Psoas muscle (tissue), 8 donors: ENCODE data around the gene ZBTB38. TPM values are rescaled to one million over a fixed set of nuclear protein-coding genes. Genes with fewer than 3 reads are reported as not detected.

ENCODE experiments used
- ATAC-seq, 4 donors: fragments of 200-7000 bp; cut with Tn5 transposase; one replicate each; pipeline ENCODE4 v1.9.1; 2020; ENCODE audit warnings: moderate library complexity in 3 of 4, mild to moderate bottlenecking in 2 of 4
- DNase-seq, 2 donors: peaks; one replicate each; pipeline ENCODE4 v3.0.0-alpha.2; 2020
- H3K27ac ChIP-seq: fragments of 200-600 bp; one replicate; pipeline ENCODE4 v1.8.0; 2022
- H3K27me3 ChIP-seq, 3 donors: fragments of 200-600 bp in 1 of 3; one replicate each; pipeline versions ENCODE4 v1.6.1 to v1.8.0; 2013 to 2022; ENCODE audit warnings: low read length in 2 of 3, mild to moderate bottlenecking in 2 of 3, moderate library complexity in 1 of 3; ENCODE audit not compliant: insufficient read depth in 3 of 3
- H3K36me3 ChIP-seq, 2 donors: fragments of 200-600 bp in 1 of 2; one replicate each; pipeline versions ENCODE4 v1.6.1 to v1.8.0; 2013 to 2022; ENCODE audit warnings: low read depth in 1 of 2, mild to moderate bottlenecking in 1 of 2, moderate library complexity in 1 of 2; ENCODE audit not compliant: insufficient read depth in 1 of 2
- H3K4me1 ChIP-seq: fragments of 200-600 bp; one replicate; pipeline ENCODE4 v1.8.0; 2022
- H3K4me3 ChIP-seq: fragments of 200-600 bp; one replicate; pipeline ENCODE4 v1.8.0; 2022; ENCODE audit warnings: mild to moderate bottlenecking
- H3K9me3 ChIP-seq: fragments of 200-600 bp; one replicate; pipeline ENCODE4 v1.8.0; 2022
- WGBS, 3 donors: extraction: QIAGEN DNeasy Blood & Tissue Kit; methylation state at CpG; one replicate each; pipeline versions ENCODE4 v1.1.6 to v1.1.7; 2013; 5-methylcytosine and 5-hydroxymethylcytosine counted together
- intact Hi-C, 2 donors: fragments of 100-400 bp; cut with DNase I; formaldehyde crosslinking; loops; one replicate each; pipeline versions ENCODE4 v1.11.0 to v1.14.2; 2022
- polyA plus RNA-seq, 3 donors: library from polyadenylated mRNA; stranded (reverse); fragments of 200-250 nt; gene quantifications; one replicate each; pipeline ENCODE4 v1.2.3, GENCODE V29; 2013
- total RNA-seq, 4 donors: library from RNA; stranded (reverse); fragmentation: NEBNext Ultra II Directional in 2 of 4; extraction: Animal tissue kit (Norgen Biotek cat#: 25700) in 2 of 4; gene quantifications; one replicate each; pipeline versions ENCODE4 v1.2.1 to v1.2.4, GENCODE V29; 2021 to 2023
- TF ChIP-seq, protein P1 (sequence below): fragments of 200-600 bp; IDR thresholded peaks from one replicate; pipeline ENCODE4 v1.8.0; 2022; ENCODE audit warnings: antibody characterized with exemption
- donor health status: healthy with polysubstance abuse.
- donor health status: DM: no; HTN: no; CAD: no; lungs with moderate emphysema.
- donor health status: Bipolar disorder and iron deficiency.
- donor health status: healthy.
- donor health status: DM: yes; HTN: yes; CAD: no.
- donor health status: DM: no; HTN: no; CAD: no.
- donor health status: DM: no; HTN: no; CAD: no.
- donor health status: DM: yes; HTN: yes; CAD: no.

The ZBTB38 gene
- total and polyA plus RNA-seq, 7 donors, result 24.2 to 212 (median 61.7) TPM

DNA sequence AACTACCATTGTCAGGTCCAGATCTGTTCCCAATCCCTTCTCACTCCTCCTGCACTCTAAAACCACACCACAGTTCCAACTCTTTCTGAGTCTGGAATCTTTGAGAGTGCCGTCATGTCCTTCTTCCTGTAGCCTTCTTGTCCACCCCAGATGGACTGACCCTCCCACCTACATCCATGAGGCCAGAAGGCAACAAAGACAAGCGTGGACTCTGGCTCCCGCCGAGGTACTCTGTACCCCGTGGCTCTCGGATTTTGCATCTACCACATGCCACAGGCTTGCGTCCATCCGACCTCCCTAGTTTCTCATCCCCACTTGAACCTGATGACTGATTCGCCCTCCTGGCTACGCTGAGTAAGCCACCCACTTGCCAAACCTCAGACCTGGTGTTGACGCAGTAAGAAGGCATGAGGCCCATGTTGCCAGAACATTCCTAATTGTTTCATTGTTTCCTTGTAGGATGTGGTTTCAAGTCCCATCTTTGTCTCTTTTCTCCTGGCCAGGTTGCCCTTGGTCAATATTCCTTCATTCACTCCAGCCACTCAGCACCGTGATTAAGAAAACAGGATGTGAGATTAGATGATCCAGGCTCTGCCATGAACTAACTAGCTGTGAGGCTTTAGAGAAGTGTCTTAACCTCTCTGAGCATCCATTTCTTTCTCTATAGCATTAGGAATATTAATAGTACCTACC lies 1.1 kb upstream of the ZBTB38 start:
- TF ChIP-seq, protein P1, sequence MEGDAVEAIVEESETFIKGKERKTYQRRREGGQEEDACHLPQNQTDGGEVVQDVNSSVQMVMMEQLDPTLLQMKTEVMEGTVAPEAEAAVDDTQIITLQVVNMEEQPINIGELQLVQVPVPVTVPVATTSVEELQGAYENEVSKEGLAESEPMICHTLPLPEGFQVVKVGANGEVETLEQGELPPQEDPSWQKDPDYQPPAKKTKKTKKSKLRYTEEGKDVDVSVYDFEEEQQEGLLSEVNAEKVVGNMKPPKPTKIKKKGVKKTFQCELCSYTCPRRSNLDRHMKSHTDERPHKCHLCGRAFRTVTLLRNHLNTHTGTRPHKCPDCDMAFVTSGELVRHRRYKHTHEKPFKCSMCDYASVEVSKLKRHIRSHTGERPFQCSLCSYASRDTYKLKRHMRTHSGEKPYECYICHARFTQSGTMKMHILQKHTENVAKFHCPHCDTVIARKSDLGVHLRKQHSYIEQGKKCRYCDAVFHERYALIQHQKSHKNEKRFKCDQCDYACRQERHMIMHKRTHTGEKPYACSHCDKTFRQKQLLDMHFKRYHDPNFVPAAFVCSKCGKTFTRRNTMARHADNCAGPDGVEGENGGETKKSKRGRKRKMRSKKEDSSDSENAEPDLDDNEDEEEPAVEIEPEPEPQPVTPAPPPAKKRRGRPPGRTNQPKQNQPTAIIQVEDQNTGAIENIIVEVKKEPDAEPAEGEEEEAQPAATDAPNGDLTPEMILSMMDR, result no peak
- intact Hi-C loops, result loop anchor here in 1 of 2 donors (5.0 kb wide), 3 partner anchors 35 to 130 kb away; no protein-coding TSS in a partner anchor
- Histone ChIP-seq H3K4me3 (no peak overlapping the region), H3K36me3 (no peaks in the 10 kb centered on the region), H3K4me1 (peaks cover 21% of the 10 kb centered on the region), H3K27me3 (no peaks in the 10 kb centered on the region), H3K27ac (peak overlapping the region; percentile 86), H3K9me3 (no peaks in the 10 kb centered on the region)
- DNase-seq (peak; percentile 54 to 68), ATAC-seq (peak; percentile 40 to 77 (median 62))
- 81 to 92% (median 91%) methylated on average over 12 of the region's 12 CpGs for WGBS, 3 donors

DNA sequence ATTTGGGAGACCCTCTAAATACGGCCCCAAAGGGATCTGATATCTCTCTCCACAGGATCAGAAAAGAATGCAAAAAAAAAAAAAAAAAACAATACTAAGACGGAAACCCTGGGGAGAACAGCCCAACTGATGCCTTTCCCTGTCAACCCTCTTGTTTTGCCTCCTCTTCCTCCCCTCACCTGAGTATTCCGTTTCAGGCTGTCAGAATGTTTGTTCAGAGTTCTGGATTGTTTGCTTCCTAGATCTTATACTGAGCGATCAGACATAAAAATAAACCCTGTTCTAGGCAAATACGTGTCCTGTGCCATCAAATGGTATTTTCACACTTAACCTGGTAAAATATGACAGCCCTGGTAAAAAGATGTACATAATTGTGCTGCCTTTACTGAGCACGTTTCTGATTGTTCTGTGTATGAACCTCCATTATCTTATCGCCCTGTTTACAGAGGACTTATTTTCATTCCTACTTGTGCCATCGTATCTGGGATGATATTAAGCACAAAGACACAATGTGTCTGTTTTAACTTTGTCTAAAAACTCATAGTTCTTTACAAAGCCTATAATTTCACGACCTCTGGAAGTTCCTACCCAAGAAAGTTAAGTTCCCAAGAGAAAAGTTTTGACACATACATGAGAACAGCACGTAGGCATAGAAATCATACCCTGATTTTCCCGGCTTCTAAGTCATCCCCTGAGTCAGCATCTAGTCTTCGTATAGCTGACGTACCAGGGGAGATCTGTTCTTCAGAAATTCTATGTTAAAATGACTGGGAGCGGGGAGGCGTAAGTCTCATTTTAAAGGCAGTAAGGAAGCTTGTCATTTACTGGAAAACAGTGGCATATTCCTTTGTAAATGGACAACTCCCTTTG lies 856 bp downstream of the ZBTB38 start:
- Histone ChIP-seq H3K4me1 (peaks cover 21% of the 10 kb centered on the region), H3K36me3 (no peaks in the 10 kb centered on the region), H3K27me3 (no peaks in the 10 kb centered on the region), H3K27ac (peak overlapping the region; percentile 86), H3K4me3 (peak overlapping the region; percentile 54), H3K9me3 (no peaks in the 10 kb centered on the region)
- 76 to 85% (median 79%) methylated on average over 15 of the region's 15 CpGs for WGBS, 3 donors
- TF ChIP-seq, protein P1, result no peak
- DNase-seq (no peak), ATAC-seq (no peak)
- intact Hi-C loops, result loop anchor here (1.0 to 5.0 kb wide), 5 partner anchors 33 to 132 kb away; no protein-coding TSS in a partner anchor

DNA sequence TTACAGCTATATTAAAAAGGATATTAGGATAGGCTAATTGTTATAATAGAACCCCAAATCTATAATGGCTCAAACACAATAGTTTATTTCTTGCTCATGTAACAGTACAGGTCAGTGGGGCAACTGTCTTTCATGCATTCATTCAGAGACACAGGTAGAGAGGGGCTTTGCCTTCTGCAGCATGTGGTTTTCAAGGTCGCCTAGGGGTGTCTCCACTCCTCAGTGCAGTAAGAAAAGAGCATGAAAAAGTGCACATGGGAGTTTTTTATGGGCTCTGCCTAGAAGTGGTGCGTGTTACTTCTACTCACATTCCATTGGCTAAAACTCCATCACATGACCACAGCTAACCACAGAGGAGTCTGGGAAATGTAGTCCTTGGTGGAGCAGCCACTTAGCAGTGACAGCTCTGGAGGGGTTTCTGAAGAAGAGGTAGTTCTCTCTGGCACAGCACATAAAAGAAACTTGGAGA lies 1.8 kb downstream of the ZBTB38 start:
- TF ChIP-seq, protein P1, result peak; percentile 19
- WGBS, 3 donors, result 17 to 21% (median 18%) methylated on average over 2 of the region's 2 CpGs
- Histone ChIP-seq H3K9me3 (no peaks in the 10 kb centered on the region), H3K4me3 (peak overlapping the region; percentile 54), H3K27ac (peak overlapping the region; percentile 86), H3K36me3 (no peaks in the 10 kb centered on the region), H3K27me3 (no peaks in the 10 kb centered on the region), H3K4me1 (peaks cover 21% of the 10 kb centered on the region)
- peak; percentile 34 to 74 (median 66) for ATAC-seq
- DNase-seq, result no peak
- intact Hi-C loops, result no loop called here

DNA sequence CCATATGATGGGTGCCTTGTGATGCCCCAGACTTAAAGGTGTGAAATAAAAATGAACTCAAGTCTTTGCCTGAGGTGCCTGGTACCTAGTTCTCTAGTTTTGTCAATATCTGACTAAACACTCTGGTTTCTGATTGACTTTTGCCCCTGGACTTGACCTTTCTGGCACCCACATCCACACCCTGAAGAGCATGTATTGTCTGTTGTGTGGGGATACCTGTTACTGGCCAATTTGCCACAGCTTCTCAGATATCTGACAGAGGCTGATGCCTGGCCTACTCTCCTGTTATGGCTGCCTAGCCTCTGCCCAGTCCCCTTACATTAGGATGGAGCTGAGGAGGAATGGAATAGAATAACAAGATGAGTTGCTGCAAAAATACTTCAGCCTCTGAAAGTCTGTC lies 3.6 kb downstream of the ZBTB38 start:
- Histone ChIP-seq H3K4me3 (no peak overlapping the region), H3K27ac (no peak overlapping the region), H3K36me3 (peaks cover 0 to 11% of the 10 kb centered on the region in 2 donors), H3K27me3 (no peaks in the 10 kb centered on the region), H3K4me1 (peaks cover 10% of the 10 kb centered on the region), H3K9me3 (no peaks in the 10 kb centered on the region)
- ATAC-seq (no peak), DNase-seq (no peak)
- intact Hi-C loops, result no loop called here
- TF ChIP-seq, protein P1, result no peak
